ENCODE measurements around the gene CCDC188. TPM values are rescaled to one million over a fixed set of nuclear protein-coding genes. Genes with fewer than 3 reads are reported as not detected.

Gene CCDC188
- total and polyA plus RNA-seq, 2 of the 13 experiments (the other 11 are each of a cell fraction or from before 2014, with no cell fraction given) = not detected

- TF ChIP-seq ZNF597 (CRISPR knock-in tag; IDR thresholded peaks at IDR 0.05) = no peak
- TF ChIP-seq RXRA (CRISPR knock-in tag; IDR thresholded peaks at IDR 0.05) = peak; percentile 81; the same call in 1 of the 2 replicates
- no peak; the same call in 1 of the 2 replicates for TF ChIP-seq ZSCAN20 (CRISPR knock-in tag; IDR thresholded peaks at IDR 0.05; ENCODE audit: borderline replicate concordance)
- TF ChIP-seq ZNF724P (CRISPR knock-in tag; IDR thresholded peaks at IDR 0.05; ENCODE audit: borderline replicate concordance) = 0 out of 2 replicates have a peak, but pooled peaks have one; percentile 58
- no peak for TF ChIP-seq SETDB1 (CRISPR knock-in tag; IDR thresholded peaks at IDR 0.05; ENCODE audit: borderline replicate concordance)
- peak; percentile 83 for TF ChIP-seq ETV5 (CRISPR knock-in tag; IDR thresholded peaks at IDR 0.05; ENCODE audit: borderline replicate concordance)
- TF ChIP-seq HHEX (CRISPR knock-in tag; IDR thresholded peaks at IDR 0.05) = no peak
- TF ChIP-seq TFAP4 (IDR thresholded peaks at IDR 0.05; ENCODE audit: borderline replicate concordance, low read depth) = no peak; the same call in 1 of the 2 replicates
- peak; percentile 98 for TF ChIP-seq MAX (IDR thresholded peaks at IDR 0.05)
- no peak for TF ChIP-seq FOXO4 (CRISPR knock-in tag; conservative IDR thresholded peaks at IDR 0.05)
- no peak for TF ChIP-seq MAFF (IDR thresholded peaks at IDR 0.05; ENCODE audit: low read depth, low read length)
- peak; percentile 86 for TF ChIP-seq SP4 (CRISPR knock-in tag; IDR thresholded peaks at IDR 0.05)
- peak; percentile 79; the same call in 1 of the 2 replicates for TF ChIP-seq ELF3 (CRISPR knock-in tag; IDR thresholded peaks at IDR 0.05)
- peak; percentile 97; the same call in 1 of the 2 replicates for TF ChIP-seq E2F2 (CRISPR knock-in tag; IDR thresholded peaks at IDR 0.05; ENCODE audit: borderline replicate concordance)
- TF ChIP-seq GMEB2 (CRISPR knock-in tag; IDR thresholded peaks at IDR 0.05; ENCODE audit: low read depth) = peak; percentile 85
- no peak for TF ChIP-seq SMAD9 (CRISPR knock-in tag; IDR thresholded peaks at IDR 0.05)
- TF ChIP-seq ZBTB7B (CRISPR knock-in tag; IDR thresholded peaks at IDR 0.05) = no peak; the same call in 1 of the 2 replicates
- TF ChIP-seq ZNF256 (CRISPR knock-in tag; conservative IDR thresholded peaks at IDR 0.05) = no peak
- TF ChIP-seq TGIF2 (CRISPR knock-in tag; IDR thresholded peaks at IDR 0.05) = peak; percentile 68
- no peak for TF ChIP-seq ZC3H4 (CRISPR knock-in tag; IDR thresholded peaks at IDR 0.05; ENCODE audit: borderline replicate concordance)
- peak; percentile 57; the same call in 1 of the 2 replicates for TF ChIP-seq MED13 (CRISPR knock-in tag; IDR thresholded peaks at IDR 0.05)
These were observed 33.8 kb downstream of the CCDC188 start, which contains the start of gene TRMT2A (continued) for GRCh38 chr22:20116951-20117632.
